Activated CD8-positive, alpha-beta memory T cell treated with anti-CD3 and anti-CD28 coated beads, Interleukin-2, amount 50 U/mL, for 4 hours (primary cell): ENCODE data around the gene KHDC4.

ENCODE experiments used
- DNase-seq: peaks from one replicate; pipeline ENCODE4 v3.0.0-alpha.2; 2020

The KHDC4 gene

DNA sequence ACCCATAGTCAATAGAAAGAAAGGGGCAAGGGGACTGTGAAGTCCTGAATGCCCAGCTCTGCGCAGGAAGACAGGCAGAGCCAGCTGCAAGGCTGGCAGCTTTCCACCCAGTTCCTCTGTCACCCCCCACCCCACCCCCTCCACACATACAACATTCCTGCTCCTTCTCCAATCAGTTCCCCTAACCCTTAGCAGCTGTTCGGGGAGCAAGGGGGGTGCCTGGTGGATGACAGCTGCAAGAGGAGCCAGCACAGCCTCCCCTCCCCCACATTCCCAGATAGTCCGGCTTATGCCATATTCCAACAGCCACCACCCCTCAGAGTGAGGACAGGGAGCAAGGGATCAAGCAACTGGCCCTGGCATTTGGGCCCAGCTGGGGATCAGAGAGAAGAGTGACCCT lies 34.5 kb upstream of the KHDC4 start:
- no peak for DNase-seq

- no peak for DNase-seq
Measured at GRCh38 chr1:155968051-155968400, 33.8 kb upstream of the KHDC4 start.

DNA sequence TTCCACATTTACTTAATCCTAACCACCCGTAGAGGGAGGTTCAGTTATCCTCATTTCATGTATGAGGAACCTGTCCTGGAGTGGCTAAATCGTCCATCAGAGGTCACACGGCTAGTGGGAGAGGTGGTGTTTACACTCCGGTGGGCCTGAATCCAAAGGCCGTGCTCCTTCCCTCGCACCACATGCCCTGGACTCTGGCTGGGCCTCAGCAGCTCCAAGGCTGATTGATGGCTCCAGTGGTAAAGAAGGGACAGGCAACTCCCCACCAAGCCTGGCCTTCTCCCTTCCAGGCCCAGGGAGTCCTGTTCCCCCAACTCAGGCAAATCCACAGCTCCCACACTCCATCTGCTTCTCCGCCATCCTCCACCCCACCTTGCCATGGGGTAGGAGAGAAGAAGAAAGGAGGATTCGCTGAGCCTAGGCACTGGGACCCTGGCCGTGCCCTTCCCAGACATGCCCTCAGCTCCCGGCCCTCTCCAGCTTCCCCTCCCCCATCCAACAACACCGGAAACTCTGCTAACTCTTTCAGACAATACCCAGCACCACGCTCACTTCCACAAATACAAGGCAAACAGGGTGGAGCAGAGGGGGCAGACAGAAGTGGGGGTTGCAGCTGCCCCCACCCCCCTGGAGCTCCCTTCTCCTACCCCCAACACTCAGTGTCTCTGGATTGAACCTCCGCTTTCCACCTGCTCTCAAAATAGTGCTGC lies 33.3 kb upstream of the KHDC4 start:
- no peak for DNase-seq

- no peak for DNase-seq
Measured at GRCh38 chr1:155966750-155967149, 32.5 kb upstream of the KHDC4 start.

- DNase-seq = no peak
Measured at GRCh38 chr1:155966135-155966534, 31.9 kb upstream of the KHDC4 start.

DNA sequence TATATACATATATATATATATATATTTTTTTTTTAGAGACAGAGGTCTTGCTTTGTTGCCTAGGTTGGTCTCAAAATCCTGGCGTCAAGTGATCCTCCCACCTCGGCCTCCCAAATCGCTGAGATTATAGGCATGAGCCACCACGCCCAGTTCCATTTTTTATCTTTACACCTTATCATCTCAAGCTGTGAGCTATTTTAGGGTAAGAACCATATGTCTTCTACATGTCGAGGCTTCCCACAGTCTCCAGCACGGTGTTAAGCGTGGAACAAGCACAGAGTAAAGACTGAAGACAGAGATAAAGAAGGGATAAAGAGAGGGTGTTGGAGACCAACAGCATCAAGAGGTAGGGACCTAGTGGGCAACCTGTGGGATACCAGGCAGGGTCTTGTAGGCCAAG lies 30.0 kb upstream of the KHDC4 start:
- DNase-seq = no peak

- no peak for DNase-seq
Measured at GRCh38 chr1:155962599-155963211, 28.5 kb upstream of the KHDC4 start.

- DNase-seq = no peak
Measured at GRCh38 chr1:155961937-155962336, 27.7 kb upstream of the KHDC4 start.

- no peak for DNase-seq
Measured at GRCh38 chr1:155960081-155960745, 26.0 kb upstream of the KHDC4 start.

DNA sequence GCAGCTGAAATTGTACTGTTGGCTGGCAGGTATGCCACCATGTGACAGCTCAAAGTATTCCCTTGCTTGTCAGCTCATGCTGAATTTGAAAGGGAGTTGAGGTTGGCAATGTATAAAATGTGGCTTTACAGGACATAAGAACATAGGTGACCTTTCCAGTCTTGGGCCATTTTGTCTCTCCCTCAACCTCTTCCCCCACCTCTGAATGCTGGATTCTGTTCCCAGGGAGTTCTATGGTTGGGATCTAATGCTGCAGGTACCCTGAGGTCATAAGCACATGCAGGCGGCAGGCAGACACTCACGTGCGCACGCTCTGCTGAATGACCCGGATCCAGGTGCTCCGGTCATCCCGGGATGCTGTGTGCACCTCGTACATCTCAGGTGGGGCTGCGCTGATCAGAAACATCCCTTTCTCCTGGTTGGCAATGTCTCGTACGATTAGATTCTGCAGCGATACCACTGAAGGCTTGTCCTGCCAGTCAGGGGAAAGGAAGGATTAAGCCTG lies 23.2 kb upstream of the KHDC4 start:
- DNase-seq = no peak

GRCh38 chr1:155954645-155955044 lies 20.4 kb upstream of the KHDC4 start:
- DNase-seq = no peak

DNA sequence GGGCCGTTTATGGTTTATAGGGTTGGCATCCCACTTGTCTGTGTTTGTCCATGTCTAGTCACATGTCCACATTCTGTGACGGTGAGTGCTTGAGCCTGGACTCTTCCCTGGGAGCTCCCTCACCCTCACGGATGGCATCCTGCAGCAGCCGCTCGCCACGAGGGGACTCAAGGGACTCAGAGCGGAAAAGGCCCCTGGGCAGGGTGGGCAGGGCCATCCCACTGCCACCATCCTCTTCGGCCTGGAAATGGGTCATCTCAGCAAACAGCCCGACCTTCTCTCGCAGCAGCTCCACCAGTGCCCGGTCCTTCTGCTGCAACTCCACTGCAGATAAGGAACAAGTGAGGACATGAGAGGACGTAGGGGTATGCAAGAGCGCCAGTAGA lies 18.3 kb upstream of the KHDC4 start:
- DNase-seq = no peak

- no peak for DNase-seq
Measured at GRCh38 chr1:155951753-155952504, 17.7 kb upstream of the KHDC4 start.

DNA sequence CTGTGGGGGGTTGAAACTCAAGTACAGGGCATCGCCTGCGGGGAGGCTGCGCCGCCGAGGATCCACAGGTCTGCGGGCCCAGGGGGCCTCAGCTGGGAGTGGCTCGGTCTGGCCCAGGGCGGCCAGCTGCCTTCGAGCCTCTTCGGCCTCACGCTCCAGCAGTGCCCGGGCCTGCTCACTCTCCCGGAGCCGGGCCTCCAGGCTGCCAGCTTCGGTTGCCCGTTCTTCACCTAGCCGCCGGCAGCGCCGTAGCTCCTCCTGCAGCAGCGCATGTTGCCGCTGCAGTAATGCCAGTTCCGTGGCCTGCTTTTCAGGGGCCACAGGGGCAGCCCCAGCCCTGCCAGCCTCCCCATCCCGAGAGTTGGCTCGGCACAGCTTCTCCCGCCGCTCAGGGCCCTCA lies 16.6 kb upstream of the KHDC4 start:
- DNase-seq = no peak

DNA sequence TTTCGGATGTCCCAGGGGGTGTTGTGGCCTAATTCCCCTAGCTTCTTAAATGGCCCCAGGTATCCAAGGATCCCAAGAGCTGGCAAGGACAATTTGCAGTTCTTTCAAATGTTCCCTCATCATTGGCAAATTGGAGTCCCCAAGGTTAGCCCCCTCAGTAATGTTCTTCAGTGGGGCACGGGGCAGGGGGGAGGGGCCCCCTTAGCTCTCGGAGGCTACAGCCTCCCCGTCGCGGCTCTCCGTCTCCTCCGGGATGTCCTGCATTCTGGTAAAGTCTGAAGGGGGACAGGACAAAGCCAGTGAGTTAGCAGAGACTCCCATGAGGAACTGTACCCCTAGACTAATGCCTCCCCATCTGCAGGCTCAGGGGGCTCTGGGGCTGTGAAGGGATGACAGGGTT lies 13.5 kb upstream of the KHDC4 start:
- no peak for DNase-seq

GRCh38 chr1:155947292-155947691 lies 13.1 kb upstream of the KHDC4 start:
- no peak for DNase-seq

DNA sequence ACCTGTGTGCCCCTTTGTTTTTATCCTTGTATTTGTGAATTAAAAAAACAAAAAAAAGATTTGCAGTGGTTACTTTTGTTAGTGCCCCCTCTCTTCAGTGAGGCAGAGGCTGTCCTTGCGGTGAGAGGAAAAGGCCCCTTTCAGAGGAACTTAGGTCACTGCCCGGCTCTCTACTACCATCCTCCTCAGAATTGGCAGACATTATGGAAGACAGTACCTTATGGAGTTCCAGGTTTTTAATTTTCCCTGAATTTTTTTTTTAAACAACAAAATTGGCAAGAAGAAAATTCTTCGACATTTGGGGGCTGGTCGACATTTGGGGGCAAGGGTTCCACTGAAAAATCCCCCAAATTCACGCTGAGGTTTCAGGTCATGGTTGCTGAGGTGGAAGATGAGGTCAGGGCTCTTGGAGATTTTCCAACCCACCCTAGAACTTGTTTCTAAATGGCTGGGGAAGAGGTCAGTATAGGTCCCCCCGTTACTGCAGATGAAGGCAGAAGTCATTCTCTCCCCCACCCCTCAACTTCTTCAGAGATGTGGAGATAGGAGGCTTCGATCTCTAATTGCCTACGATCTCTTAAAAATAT lies 12.5 kb upstream of the KHDC4 start:
- DNase-seq = no peak

- no peak for DNase-seq
Measured at GRCh38 chr1:155944444-155944799, 10.2 kb upstream of the KHDC4 start.

DNA sequence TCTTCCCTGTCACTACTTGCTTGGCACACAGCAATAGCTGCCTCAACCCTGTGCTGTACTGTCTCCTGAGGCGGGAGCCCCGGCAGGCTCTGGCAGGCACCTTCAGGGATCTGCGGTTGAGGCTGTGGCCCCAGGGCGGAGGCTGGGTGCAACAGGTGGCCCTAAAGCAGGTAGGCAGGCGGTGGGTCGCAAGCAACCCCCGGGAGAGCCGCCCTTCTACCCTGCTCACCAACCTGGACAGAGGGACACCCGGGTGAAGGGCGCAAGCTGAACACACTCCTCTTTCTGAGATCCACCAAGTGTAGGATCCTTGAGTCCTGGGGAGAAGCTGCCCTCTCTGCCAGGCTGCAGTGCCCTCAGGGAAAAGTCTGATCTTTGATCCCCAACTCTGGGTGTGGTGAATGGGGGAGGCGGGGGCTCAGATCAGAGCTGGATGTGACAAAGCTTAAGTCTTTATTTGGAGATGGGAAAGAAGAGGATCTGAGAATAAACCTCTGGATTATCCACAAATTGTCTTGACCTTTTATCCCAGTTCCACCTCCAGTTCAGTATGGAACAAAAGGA lies 8.4 kb upstream of the KHDC4 start:
- no peak for DNase-seq

DNA sequence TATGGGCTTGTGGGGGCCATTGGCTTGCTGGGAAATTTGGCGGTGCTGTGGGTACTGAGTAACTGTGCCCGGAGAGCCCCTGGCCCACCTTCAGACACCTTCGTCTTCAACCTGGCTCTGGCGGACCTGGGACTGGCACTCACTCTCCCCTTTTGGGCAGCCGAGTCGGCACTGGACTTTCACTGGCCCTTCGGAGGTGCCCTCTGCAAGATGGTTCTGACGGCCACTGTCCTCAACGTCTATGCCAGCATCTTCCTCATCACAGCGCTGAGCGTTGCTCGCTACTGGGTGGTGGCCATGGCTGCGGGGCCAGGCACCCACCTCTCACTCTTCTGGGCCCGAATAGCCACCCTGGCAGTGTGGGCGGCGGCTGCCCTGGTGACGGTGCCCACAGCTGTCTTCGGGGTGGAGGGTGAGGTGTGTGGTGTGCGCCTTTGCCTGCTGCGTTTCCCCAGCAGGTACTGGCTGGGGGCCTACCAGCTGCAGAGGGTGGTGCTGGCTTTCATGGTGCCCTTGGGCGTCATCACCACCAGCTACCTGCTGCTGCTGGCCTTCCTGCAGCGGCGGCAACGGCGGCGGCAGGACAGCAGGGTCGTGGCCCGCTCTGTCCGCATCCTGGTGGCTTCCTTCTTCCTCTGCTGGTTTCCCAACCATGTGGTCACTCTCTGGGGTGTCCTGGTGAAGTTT lies 7.8 kb upstream of the KHDC4 start:
- DNase-seq = no peak

DNA sequence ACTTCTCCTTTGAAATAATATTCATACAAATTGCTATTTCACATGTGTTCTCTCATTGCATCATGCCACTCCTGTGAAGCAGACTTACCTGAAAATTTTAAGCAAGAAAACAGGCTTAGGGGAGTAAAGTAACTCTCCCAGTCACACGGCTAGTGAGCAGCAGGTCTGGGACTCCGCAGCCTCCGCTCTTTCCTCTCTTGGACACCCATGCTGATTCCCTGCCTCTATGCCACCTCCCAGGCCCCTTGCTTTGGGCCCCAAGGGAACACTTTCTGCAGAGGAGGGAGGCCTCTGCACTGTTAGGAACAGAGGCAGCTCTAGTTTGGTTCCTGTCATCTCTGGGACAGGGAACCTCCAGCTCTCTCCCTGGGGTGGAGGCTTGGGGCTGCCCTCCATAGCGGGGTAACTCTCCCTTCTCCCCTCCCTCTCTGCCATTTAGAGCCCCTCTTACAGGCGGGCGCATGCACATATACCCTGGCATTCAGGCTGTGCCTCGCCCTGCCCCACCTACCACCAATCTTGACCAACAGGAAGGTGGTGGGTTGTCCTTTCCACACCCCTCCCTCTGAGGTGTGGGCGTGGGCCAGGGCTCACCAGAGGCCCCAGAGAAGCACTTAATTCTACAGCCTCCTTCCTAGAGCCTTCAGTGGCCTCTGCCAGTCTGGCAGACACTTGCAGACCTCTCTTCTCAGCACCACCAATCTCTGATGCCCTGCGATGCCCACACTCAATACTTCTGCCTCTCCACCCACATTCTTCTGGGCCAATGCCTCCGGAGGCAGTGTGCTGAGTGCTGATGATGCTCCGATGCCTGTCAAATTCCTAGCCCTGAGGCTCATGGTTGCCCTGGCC lies 7.0 kb upstream of the KHDC4 start, which contains the start of gene RXFP4:
Gene RXFP4 (plus strand): TSS at position 646 of the 852 bp plus-strand sequence. CDS start 72 bp downstream, at position 718.
- no peak for DNase-seq
